ENCODE data around the gene CCDC6.

Gene CCDC6

DNA sequence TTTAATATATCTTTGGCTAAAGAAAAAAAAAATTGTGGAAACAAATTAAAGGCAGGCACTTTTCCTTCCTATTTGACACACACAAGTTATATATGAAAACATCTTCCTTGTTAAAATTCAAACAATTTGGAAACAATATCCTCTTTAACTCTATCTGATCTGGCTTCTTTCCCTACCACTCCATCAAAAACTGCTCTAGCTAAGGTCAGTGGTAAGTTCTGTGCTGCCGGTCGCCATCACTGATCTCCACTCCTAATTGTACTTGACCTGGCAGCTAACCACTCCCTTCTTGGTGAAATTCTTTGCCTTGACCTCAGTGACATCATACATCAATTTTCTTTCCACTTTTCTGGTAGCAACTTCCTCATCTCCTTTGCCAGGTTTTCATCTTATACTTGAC is 105.2 kb downstream of the CCDC6 start:
- H4K20me1 ChIP-seq (ENCODE audit: low read depth, low read length): no peaks in the 10 kb centered on the region
- no peaks in the 10 kb centered on the region for H3K9me2 ChIP-seq (replicated peaks; ENCODE audit: insufficient read depth, low read length)
- H3K4me3 ChIP-seq (ENCODE audit: insufficient read depth, low read length, poor library complexity, severe bottlenecking): no peak overlapping the region
- no peaks in the 10 kb centered on the region for H3K27me3 ChIP-seq (ENCODE audit: low read length)
- H3K27ac ChIP-seq (ENCODE audit: low read depth, low read length): no peak overlapping the region
- TF ChIP-seq, protein P1, sequence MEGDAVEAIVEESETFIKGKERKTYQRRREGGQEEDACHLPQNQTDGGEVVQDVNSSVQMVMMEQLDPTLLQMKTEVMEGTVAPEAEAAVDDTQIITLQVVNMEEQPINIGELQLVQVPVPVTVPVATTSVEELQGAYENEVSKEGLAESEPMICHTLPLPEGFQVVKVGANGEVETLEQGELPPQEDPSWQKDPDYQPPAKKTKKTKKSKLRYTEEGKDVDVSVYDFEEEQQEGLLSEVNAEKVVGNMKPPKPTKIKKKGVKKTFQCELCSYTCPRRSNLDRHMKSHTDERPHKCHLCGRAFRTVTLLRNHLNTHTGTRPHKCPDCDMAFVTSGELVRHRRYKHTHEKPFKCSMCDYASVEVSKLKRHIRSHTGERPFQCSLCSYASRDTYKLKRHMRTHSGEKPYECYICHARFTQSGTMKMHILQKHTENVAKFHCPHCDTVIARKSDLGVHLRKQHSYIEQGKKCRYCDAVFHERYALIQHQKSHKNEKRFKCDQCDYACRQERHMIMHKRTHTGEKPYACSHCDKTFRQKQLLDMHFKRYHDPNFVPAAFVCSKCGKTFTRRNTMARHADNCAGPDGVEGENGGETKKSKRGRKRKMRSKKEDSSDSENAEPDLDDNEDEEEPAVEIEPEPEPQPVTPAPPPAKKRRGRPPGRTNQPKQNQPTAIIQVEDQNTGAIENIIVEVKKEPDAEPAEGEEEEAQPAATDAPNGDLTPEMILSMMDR (IDR thresholded peaks at IDR 0.05; ENCODE audit: insufficient read depth, low read length, poor library complexity, severe bottlenecking): no peak
- no peak for TF ChIP-seq EZH2phosphoT487 (conservative IDR thresholded peaks at IDR 0.05; ENCODE audit: low read length)
- H2AFZ ChIP-seq (ENCODE audit: low read depth, low read length, severe bottlenecking): no peak overlapping the region
- H3F3A ChIP-seq (ENCODE audit: insufficient read depth): no peaks in the 10 kb centered on the region
- H3K36me3 ChIP-seq (ENCODE audit: low read length): peaks cover 38% of the 10 kb centered on the region
- H3K4me2 ChIP-seq (ENCODE audit: low read depth, low read length, poor library complexity, severe bottlenecking): no peak overlapping the region
- no peak overlapping the region for H3K9ac ChIP-seq (ENCODE audit: low read length)
- H3K79me2 ChIP-seq (ENCODE audit: insufficient read depth, low read length): no peaks in the 10 kb centered on the region
- H3K9me3 ChIP-seq (ENCODE audit: insufficient read depth, low read length): no peaks in the 10 kb centered on the region

DNA sequence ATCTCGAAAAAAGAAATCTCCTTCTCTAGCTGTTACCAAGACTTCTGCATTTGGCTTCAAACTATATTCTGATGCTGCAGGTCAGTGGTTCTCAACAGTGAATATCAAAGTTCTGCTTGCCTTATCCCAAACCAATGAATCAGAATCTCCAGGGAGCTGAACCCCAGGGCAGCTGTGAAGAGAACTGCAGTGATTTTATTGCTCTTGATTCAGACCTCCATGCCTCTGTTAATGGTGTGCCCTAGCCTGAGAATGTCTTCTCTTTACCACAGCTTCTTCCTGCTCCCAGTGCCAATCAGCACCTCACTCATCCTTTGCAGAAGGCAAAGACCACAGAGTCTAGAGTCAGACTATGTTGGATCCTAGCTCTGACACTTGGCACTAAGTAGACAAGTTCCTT is 106.9 kb downstream of the CCDC6 start:
- Histone ChIP-seq H3K27ac (ENCODE audit: low read depth, low read length) (no peak overlapping the region), H3K4me2 (ENCODE audit: low read depth, low read length, poor library complexity, severe bottlenecking) (no peak overlapping the region), H3F3A (ENCODE audit: insufficient read depth) (no peaks in the 10 kb centered on the region), H3K4me3 (ENCODE audit: insufficient read depth, low read length, poor library complexity, severe bottlenecking) (no peak overlapping the region), H3K9me3 (ENCODE audit: insufficient read depth, low read length) (no peaks in the 10 kb centered on the region), H3K79me2 (ENCODE audit: insufficient read depth, low read length) (no peaks in the 10 kb centered on the region), H2AFZ (ENCODE audit: low read depth, low read length, severe bottlenecking) (no peak overlapping the region), H3K27me3 (ENCODE audit: low read length) (no peaks in the 10 kb centered on the region), H3K9ac (ENCODE audit: low read length) (no peak overlapping the region), H3K9me2 (replicated peaks; ENCODE audit: insufficient read depth, low read length) (no peaks in the 10 kb centered on the region), H3K36me3 (ENCODE audit: low read length) (peaks cover 31% of the 10 kb centered on the region), H4K20me1 (ENCODE audit: low read depth, low read length) (no peaks in the 10 kb centered on the region)
- no peak for TF ChIP-seq EZH2phosphoT487 (conservative IDR thresholded peaks at IDR 0.05; ENCODE audit: low read length)
- TF ChIP-seq, protein P1 (IDR thresholded peaks at IDR 0.05; ENCODE audit: insufficient read depth, low read length, poor library complexity, severe bottlenecking): no peak

- Histone ChIP-seq H3K9me2 (replicated peaks; ENCODE audit: insufficient read depth, low read length) (no peaks in the 10 kb centered on the region), H3F3A (ENCODE audit: insufficient read depth) (no peaks in the 10 kb centered on the region), H3K4me3 (ENCODE audit: insufficient read depth, low read length, poor library complexity, severe bottlenecking) (no peak overlapping the region), H2AFZ (ENCODE audit: low read depth, low read length, severe bottlenecking) (no peak overlapping the region), H3K4me2 (ENCODE audit: low read depth, low read length, poor library complexity, severe bottlenecking) (no peak overlapping the region), H4K20me1 (ENCODE audit: low read depth, low read length) (no peaks in the 10 kb centered on the region), H3K9me3 (ENCODE audit: insufficient read depth, low read length) (no peaks in the 10 kb centered on the region), H3K36me3 (ENCODE audit: low read length) (peaks cover 26% of the 10 kb centered on the region), H3K27ac (ENCODE audit: low read depth, low read length) (no peak overlapping the region), H3K27me3 (ENCODE audit: low read length) (no peaks in the 10 kb centered on the region), H3K9ac (ENCODE audit: low read length) (no peak overlapping the region), H3K79me2 (ENCODE audit: insufficient read depth, low read length) (no peaks in the 10 kb centered on the region)
- TF ChIP-seq, protein P1 (IDR thresholded peaks at IDR 0.05; ENCODE audit: insufficient read depth, low read length, poor library complexity, severe bottlenecking): no peak
- TF ChIP-seq EZH2phosphoT487 (conservative IDR thresholded peaks at IDR 0.05; ENCODE audit: low read length): no peak
Measured at GRCh38 chr10:59793919-59794318, 112.4 kb downstream of the CCDC6 start.
